ENCODE measurements around the gene WDR44. TPM values are rescaled to one million over a fixed set of nuclear protein-coding genes. Genes with fewer than 3 reads are reported as not detected.

The WDR44 gene
- total and polyA plus RNA-seq, 8 donors: 2.2 to 8.9 (median 4.2) TPM

DNA sequence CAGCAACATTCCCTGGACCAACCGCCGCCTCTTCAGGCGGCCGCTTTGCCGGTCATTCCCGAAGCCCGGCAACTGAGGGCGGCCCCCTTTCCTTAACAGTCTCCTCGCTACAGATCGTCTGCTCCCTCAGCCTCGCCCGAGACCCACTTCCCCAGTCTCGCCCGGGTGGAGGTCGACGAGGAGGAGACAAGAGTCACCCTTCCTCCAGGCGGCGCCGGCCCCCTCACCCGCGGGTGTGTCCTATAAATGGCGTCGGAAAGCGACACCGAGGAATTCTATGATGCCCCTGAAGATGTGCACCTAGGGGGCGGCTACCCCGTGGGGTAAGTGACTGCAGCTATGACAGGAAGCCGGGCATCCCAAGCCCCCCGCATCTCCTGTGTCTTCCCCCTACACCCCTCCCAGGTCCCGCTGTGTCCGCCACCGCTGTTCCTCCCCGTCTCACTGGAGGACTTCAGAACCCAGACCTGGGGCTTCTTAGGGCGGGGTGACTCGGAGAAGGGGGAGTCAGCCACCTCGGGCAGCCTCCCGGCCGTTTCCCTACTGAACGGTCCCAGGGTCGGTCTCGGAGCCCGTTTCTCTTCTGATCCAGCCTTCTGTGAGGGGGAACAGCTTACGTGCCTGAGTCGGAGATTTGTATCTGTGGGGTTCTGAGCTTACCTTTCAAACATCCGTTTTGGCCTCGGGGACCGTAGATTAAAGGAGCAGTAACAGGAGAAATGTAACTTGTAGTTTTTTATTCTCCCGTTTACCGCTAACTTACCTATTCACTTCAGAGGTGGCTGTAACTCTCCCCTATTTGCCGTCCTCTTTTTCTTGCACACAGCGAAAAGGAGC lies 570 bp downstream of the WDR44 start:
- Histone ChIP-seq H3K27ac (peak overlapping the region; percentile 79 to 85 (median 82)), H3K4me3 (peak overlapping the region; percentile 27 to 58 (median 48)), H3K36me3 (no peaks in the 10 kb centered on the region), H3K9me3 (no peaks in the 10 kb centered on the region), H3K27me3 (no peaks in the 10 kb centered on the region), H3K4me1 (peaks cover 0 to 8% (median 0%) of the 10 kb centered on the region in 3 donors)
- ATAC-seq (peak; percentile 32 to 57 (median 48)), DNase-seq (peak; percentile 13 to 78 (median 50)), FAIRE-seq (no peak)
- TF ChIP-seq, protein P1, sequence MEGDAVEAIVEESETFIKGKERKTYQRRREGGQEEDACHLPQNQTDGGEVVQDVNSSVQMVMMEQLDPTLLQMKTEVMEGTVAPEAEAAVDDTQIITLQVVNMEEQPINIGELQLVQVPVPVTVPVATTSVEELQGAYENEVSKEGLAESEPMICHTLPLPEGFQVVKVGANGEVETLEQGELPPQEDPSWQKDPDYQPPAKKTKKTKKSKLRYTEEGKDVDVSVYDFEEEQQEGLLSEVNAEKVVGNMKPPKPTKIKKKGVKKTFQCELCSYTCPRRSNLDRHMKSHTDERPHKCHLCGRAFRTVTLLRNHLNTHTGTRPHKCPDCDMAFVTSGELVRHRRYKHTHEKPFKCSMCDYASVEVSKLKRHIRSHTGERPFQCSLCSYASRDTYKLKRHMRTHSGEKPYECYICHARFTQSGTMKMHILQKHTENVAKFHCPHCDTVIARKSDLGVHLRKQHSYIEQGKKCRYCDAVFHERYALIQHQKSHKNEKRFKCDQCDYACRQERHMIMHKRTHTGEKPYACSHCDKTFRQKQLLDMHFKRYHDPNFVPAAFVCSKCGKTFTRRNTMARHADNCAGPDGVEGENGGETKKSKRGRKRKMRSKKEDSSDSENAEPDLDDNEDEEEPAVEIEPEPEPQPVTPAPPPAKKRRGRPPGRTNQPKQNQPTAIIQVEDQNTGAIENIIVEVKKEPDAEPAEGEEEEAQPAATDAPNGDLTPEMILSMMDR (IDR thresholded peaks at IDR 0.05): no peak
- intact Hi-C loops (cut with DNase I): no loop called here
- WGBS, 2 donors: 0 to 31% methylated on average over 51 of the region's 51 CpGs

DNA sequence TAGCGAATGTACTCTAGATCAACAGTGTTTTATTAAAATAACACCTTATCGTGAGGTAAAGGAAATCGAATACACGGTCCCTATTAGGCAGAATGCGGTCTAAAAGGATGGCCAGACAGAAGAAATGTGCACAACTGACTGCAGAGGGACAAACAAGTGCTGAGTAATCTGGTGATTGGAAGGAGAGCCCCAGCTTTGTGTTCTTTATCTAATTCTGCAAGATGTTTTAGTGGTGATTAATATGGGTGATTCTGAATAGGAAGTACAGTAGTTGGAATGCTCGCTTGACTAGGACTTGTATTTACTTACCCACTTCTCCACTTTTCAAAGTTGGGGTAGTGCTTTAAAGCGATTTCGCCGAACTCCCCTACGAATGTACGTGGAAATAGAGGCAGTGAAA lies 1.2 kb downstream of the WDR44 start:
- Histone ChIP-seq H3K4me3 (peak overlapping the region in 3 of 4 donors; percentile 42 to 58 (median 55)), H3K9me3 (no peaks in the 10 kb centered on the region), H3K27ac (peak overlapping the region in 3 of 4 donors; percentile 79 to 85 (median 82)), H3K27me3 (no peaks in the 10 kb centered on the region), H3K4me1 (peaks cover 0 to 8% (median 0%) of the 10 kb centered on the region in 3 donors), H3K36me3 (no peaks in the 10 kb centered on the region)
- FAIRE-seq: no peak
- intact Hi-C loops (cut with DNase I): no loop called here
- TF ChIP-seq, protein P1 (IDR thresholded peaks at IDR 0.05): no peak
- peak in 2 of 4 donors; percentile 8 to 24 for ATAC-seq
- WGBS, 2 donors: 0 to 22% methylated on average over 11 of the region's 11 CpGs
- DNase-seq: no peak

DNA sequence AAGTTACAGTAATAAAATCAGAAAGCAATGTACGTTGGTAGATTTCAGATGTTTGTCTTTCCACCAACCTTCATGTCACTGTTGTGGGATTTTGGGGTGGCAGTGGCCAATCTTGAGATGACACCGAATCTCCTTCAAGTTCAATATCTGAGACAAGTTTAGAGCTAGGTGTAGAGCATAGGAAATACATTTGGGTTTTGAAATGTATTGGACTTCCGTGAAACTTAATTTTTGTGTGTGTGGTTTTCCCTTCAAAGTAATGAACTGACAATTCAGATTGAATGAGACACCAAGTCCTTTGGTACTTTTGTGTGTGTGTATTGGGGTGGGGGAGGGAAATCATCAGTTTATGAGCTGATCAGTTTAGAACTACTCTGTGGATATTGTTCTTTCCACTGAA lies 1.8 kb downstream of the WDR44 start:
- peak overlapping the region in 2 of 4 donors; percentile 55 to 58 for H3K4me3 ChIP-seq
- H3K9me3 ChIP-seq: no peaks in the 10 kb centered on the region
- H3K27me3 ChIP-seq: no peaks in the 10 kb centered on the region
- intact Hi-C loops (cut with DNase I): no loop called here
- no peaks in the 10 kb centered on the region for H3K36me3 ChIP-seq
- FAIRE-seq (no peak), DNase-seq (no peak), ATAC-seq (no peak)
- H3K4me1 ChIP-seq: peaks cover 0 to 8% (median 0%) of the 10 kb centered on the region in 3 donors
- 10 to 27% methylated on average over 3 of the region's 3 CpGs for whole genome bisulfite sequencing, 2 donors
- no peak overlapping the region for H3K27ac ChIP-seq
- TF ChIP-seq, protein P1 (IDR thresholded peaks at IDR 0.05): no peak

DNA sequence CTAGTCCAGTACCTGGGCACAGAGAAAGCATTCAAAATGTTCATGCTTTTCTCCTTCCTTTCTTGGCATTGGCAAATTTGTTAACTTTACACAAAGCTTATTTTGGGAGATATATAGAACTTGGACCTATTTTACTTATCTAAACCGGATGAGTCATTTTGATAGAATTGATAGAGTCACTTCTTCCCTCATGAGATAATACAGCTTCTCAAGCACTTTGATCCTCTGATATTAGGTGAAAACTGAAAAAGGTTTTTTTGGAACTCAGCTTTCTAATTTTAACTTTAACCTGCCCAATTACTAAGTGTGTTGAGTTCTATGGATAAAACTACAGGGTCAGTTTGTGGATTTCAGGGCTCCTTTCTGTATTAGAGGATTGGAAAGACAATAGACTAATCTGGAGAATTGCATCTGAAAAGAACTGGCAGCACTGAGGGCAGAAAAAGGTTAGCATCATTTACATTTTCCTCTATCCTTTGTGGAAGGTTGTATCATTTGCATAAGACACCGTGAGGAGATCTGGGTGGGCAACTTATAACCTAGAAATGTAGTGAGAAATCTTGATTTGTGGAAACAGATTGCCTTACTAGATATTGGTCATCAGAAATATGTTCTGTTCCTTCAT lies 2.4 kb downstream of the WDR44 start:
- Histone ChIP-seq H3K9me3 (no peaks in the 10 kb centered on the region), H3K4me3 (peak overlapping the region in 1 of 4 donors; percentile 55), H3K27me3 (no peaks in the 10 kb centered on the region), H3K27ac (no peak overlapping the region), H3K4me1 (peaks cover 0 to 8% (median 0%) of the 10 kb centered on the region in 3 donors), H3K36me3 (no peaks in the 10 kb centered on the region)
- ATAC-seq (no peak), FAIRE-seq (no peak), DNase-seq (no peak)
- intact Hi-C loops (cut with DNase I): no loop called here
- whole genome bisulfite sequencing, 2 donors: 32 to 37% methylated on average over 2 of the region's 2 CpGs
- TF ChIP-seq, protein P1 (IDR thresholded peaks at IDR 0.05): no peak

Measured in pancreas (tissue), 10 donors.